NCI-H1105 (cell line): Measurements from ENCODE around the gene SORCS2.

Experiments
- DNase-seq: peaks from one replicate; lab custom pipeline; 2025; lab: John Stamatoyannopoulos, UW

SORCS2 gene

GRCh38 chr4:7733801-7734650 is 541.7 kb downstream of the SORCS2 start:
- no peak for DNase-seq

- no peak for DNase-seq
Observed at GRCh38 chr4:7734651-7735260, 542.4 kb downstream of the SORCS2 start.

- DNase-seq = no peak
Observed at GRCh38 chr4:7735395-7735794, 543.1 kb downstream of the SORCS2 start.

GRCh38 chr4:7735961-7736360 is 543.6 kb downstream of the SORCS2 start:
- no peak for DNase-seq

- no peak for DNase-seq
Observed at GRCh38 chr4:7736436-7737267, 544.3 kb downstream of the SORCS2 start.

- no peak for DNase-seq
Observed at GRCh38 chr4:7737268-7737645, 544.9 kb downstream of the SORCS2 start.

GRCh38 chr4:7737752-7738457 is 545.6 kb downstream of the SORCS2 start:
- DNase-seq = no peak

GRCh38 chr4:7738458-7739076 is 546.2 kb downstream of the SORCS2 start:
- no peak for DNase-seq

GRCh38 chr4:7739077-7739917 is 547.0 kb downstream of the SORCS2 start:
- DNase-seq = no peak

- no peak for DNase-seq
Observed at GRCh38 chr4:7739918-7740865, 547.9 kb downstream of the SORCS2 start.

- no peak for DNase-seq
Observed at GRCh38 chr4:7740866-7741525, 548.7 kb downstream of the SORCS2 start.

GRCh38 chr4:7741946-7742806 is 549.8 kb downstream of the SORCS2 start:
- DNase-seq = no peak

- no peak for DNase-seq
Observed at GRCh38 chr4:7742807-7743280, 550.5 kb downstream of the SORCS2 start.

- no peak for DNase-seq
Observed at GRCh38 chr4:7744142-7744804, 551.9 kb downstream of the SORCS2 start.

- no peak for DNase-seq
Observed at GRCh38 chr4:7745301-7745885, 553.1 kb downstream of the SORCS2 start.

- no peak for DNase-seq
Observed at GRCh38 chr4:7746351-7747061, 554.2 kb downstream of the SORCS2 start.
